ENCODE data around the gene MS4A2.

GRCh38 chr11:60087239-60087638, 1.2 kb upstream of the MS4A2 start:
- TF ChIP-seq POLR2AphosphoS5 (IDR thresholded peaks at IDR 0.05; ENCODE audit: low read depth) (no peak), CTCF (conservative IDR thresholded peaks at IDR 0.05; ENCODE audit: low read depth in 2 of 2) (no peak)

Data from GM23338 (cell line).